CD4-positive, alpha-beta T cell (primary cell): ENCODE measurements around the gene PLEKHN1. TPM values are rescaled to one million over a fixed set of nuclear protein-coding genes. Genes with fewer than 3 reads are reported as not detected.
"Not testable (repeated sequence)": the region's sequence is repeated elsewhere in the genome, so short reads cannot be mapped to it uniquely, and the experiment has no call there.

ENCODE experiments used
- ATAC-seq: fragments of 200-7000 bp; cut with Tn5 transposase; one replicate; pipeline ENCODE4 v1.10.0; 2022; ENCODE audit warnings: mild to moderate bottlenecking; ENCODE audit not compliant: poor library complexity
- CTCF ChIA-PET: fragments of 350-600 bp; sonication (Branson Sonifier 250); formaldehyde crosslinking; loops from one replicate; lab custom pipeline; 2021; ENCODE audit warnings: antibody characterized with exemption, inconsistent platforms; lab: Charles Lee
- POLR2A ChIA-PET: fragments of 350-600 bp; sonication (Branson Sonifier 250); formaldehyde crosslinking; loops from one replicate; lab custom pipeline; 2021; ENCODE audit warnings: antibody characterized with exemption, inconsistent platforms; lab: Charles Lee
- DNase-seq, 14 experiments: peaks; one replicate each; pipeline ENCODE4 v3.0.0-alpha.2; 2013 to 2020; ENCODE audit warnings: mixed read lengths in 2 of 14
- H3K27ac ChIP-seq, 2 donors: one replicate each; pipeline versions ENCODE4 v1.5.1 to v1.7.0; 2013; ENCODE audit warnings: low read length in 2 of 2, low read depth in 1 of 2, mild to moderate bottlenecking in 1 of 2
- H3K27me3 ChIP-seq, 2 experiments: 1 replicate in 1 of 2; 2 replicates in 1 of 2; pipeline versions ENCODE4 v1.6.1 to v1.7.0; 2013; ENCODE audit warnings: low read length in 2 of 2, control low read depth in 1 of 2, mild to moderate bottlenecking in 1 of 2, moderate library complexity in 1 of 2; ENCODE audit not compliant: insufficient read depth in 2 of 2, control insufficient read depth in 1 of 2
- H3K36me3 ChIP-seq: one replicate; pipeline ENCODE4 v1.6.1; 2013; ENCODE audit warnings: low read length, control low read depth; ENCODE audit not compliant: insufficient read depth
- H3K4me1 ChIP-seq: one replicate; pipeline ENCODE4 v1.6.1; 2013; ENCODE audit warnings: low read length, control low read depth; ENCODE audit not compliant: insufficient read depth
- H3K4me3 ChIP-seq: one replicate; pipeline ENCODE4 v1.5.1; 2013; ENCODE audit warnings: mild to moderate bottlenecking, low read length, moderate library complexity
- H3K9me3 ChIP-seq, 2 experiments: 1 replicate in 1 of 2; 2 replicates in 1 of 2; pipeline versions ENCODE4 v1.6.1 to v1.7.0; 2013; ENCODE audit warnings: low read length in 2 of 2, mild to moderate bottlenecking in 2 of 2, control low read depth in 1 of 2, moderate library complexity in 1 of 2; ENCODE audit not compliant: control insufficient read depth in 1 of 2, insufficient read depth in 1 of 2
- H3K27ac Mint-ChIP-seq: one replicate; pipeline ENCODE4 v1.8.0; 2020; ENCODE audit warnings: mixed read lengths
- H3K27me3 Mint-ChIP-seq: one replicate; pipeline ENCODE4 v1.8.0; 2021; ENCODE audit warnings: mixed read lengths
- H3K36me3 Mint-ChIP-seq: one replicate; pipeline ENCODE4 v1.8.0; 2021; ENCODE audit warnings: low read depth, mixed read lengths
- H3K4me1 Mint-ChIP-seq: one replicate; pipeline ENCODE4 v1.8.0; 2021; ENCODE audit warnings: low read depth, mixed read lengths
- H3K4me3 Mint-ChIP-seq: one replicate; pipeline ENCODE4 v1.8.0; 2020; ENCODE audit warnings: mild to moderate bottlenecking, mixed read lengths
- H3K9me3 Mint-ChIP-seq: one replicate; pipeline ENCODE4 v1.8.0; 2020; ENCODE audit warnings: mixed read lengths
- intact Hi-C, 2 experiments: fragments of 100-400 bp; cut with DNase I in 1 of 2; cut with micrococcal nuclease in 1 of 2; formaldehyde crosslinking; loops; one replicate each; pipeline versions ENCODE4 v1.15.1 to v1.9.0; 2023 to 2025; cut with DNase I, micrococcal nuclease
- total RNA-seq, 174 experiments: library from RNA in 2 of 174; stranded (reverse) in 2 of 174; gene quantifications; one replicate each; pipeline ENCODE4 v1.2.3 and lab custom pipeline; 2021 to 2026
- TF ChIP-seq, protein P1 (sequence below): fragments of 200-600 bp; IDR thresholded peaks from one replicate; pipeline ENCODE4 v1.8.0; 2022; ENCODE audit warnings: antibody characterized with exemption, mild to moderate bottlenecking

Gene PLEKHN1
- total RNA-seq, 2 experiments from 2014 or later = 0.69 to 0.95 TPM

DNA sequence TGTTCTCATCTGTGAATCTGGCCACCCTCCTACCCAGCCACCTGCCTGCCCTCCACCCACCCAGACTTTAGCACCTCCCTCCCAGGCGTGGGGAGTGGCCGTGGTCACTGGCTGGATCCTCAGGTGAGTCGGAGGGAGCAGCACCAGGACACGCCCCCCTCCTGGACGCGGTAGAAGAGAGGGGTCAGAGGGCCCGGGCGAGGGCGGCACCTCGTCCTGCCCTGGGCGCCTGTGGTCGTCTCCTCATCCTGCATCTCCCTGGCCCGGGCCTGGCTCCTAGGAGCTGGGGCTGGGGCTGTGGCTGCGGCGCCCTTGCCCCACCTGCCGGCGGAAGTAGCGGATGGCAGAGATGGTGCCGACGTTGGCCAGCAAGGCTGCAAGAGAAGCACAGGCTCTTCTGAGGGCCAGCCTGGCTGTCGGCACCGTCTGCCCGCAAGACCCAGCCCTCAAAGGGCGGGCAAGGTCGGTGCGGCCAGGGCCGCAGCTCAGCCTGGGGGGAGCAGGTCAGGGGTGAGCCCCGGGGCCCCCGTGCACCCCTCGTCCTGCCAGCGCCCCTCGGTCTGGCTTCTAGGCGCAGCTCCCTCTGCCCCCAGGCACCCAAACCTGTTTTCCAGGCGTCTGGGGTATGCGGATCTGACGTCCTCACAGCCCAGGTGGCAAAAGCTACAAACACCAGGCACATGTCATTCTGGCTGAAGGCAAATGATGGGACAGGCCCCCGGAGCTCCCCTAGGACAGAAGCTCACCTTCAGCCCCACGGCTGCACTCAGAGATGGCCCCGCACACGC, 9.8 kb downstream of the PLEKHN1 start:
- peak; percentile 97 for ATAC-seq
- H3K27me3 ChIP-seq = peaks cover 12 to 22% of the 10 kb centered on the region in 2 experiments
- Mint-ChIP-seq H3K27me3 (peaks cover 16% of the 10 kb centered on the region), H3K36me3 (no peaks in the 10 kb centered on the region), H3K4me3 (no peak overlapping the region), H3K4me1 (peaks cover 7% of the 10 kb centered on the region), H3K9me3 (no peaks in the 10 kb centered on the region), H3K27ac (no peak overlapping the region)
- no peak overlapping the region for H3K4me3 ChIP-seq
- no peak overlapping the region for H3K27ac ChIP-seq
- TF ChIP-seq, protein P1, sequence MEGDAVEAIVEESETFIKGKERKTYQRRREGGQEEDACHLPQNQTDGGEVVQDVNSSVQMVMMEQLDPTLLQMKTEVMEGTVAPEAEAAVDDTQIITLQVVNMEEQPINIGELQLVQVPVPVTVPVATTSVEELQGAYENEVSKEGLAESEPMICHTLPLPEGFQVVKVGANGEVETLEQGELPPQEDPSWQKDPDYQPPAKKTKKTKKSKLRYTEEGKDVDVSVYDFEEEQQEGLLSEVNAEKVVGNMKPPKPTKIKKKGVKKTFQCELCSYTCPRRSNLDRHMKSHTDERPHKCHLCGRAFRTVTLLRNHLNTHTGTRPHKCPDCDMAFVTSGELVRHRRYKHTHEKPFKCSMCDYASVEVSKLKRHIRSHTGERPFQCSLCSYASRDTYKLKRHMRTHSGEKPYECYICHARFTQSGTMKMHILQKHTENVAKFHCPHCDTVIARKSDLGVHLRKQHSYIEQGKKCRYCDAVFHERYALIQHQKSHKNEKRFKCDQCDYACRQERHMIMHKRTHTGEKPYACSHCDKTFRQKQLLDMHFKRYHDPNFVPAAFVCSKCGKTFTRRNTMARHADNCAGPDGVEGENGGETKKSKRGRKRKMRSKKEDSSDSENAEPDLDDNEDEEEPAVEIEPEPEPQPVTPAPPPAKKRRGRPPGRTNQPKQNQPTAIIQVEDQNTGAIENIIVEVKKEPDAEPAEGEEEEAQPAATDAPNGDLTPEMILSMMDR = peak; percentile 89
- H3K9me3 ChIP-seq = peaks cover 0 to 18% of the 10 kb centered on the region in 2 experiments
- H3K4me1 ChIP-seq = peaks cover 11% of the 10 kb centered on the region
- H3K36me3 ChIP-seq = no peaks in the 10 kb centered on the region
- DNase-seq = peak in 13 of 14 experiments; percentile 41 to 84 (median 68)
- ChIA-PET POLR2A (interaction anchor here (0.6 to 1.0 kb wide), 3 partner anchors 9 to 106 kb away, joined by 3 to 4 read pairs (median 3); no protein-coding TSS in a partner anchor), CTCF (interaction anchor here (1.1 to 1.7 kb wide), 4 partner anchors 8 to 106 kb away, joined by 4 read pairs; no protein-coding TSS in a partner anchor)
- intact Hi-C loops = loop anchor here (1.0 kb wide), 2 partner anchors 72 to 106 kb away; no protein-coding TSS in a partner anchor

DNA sequence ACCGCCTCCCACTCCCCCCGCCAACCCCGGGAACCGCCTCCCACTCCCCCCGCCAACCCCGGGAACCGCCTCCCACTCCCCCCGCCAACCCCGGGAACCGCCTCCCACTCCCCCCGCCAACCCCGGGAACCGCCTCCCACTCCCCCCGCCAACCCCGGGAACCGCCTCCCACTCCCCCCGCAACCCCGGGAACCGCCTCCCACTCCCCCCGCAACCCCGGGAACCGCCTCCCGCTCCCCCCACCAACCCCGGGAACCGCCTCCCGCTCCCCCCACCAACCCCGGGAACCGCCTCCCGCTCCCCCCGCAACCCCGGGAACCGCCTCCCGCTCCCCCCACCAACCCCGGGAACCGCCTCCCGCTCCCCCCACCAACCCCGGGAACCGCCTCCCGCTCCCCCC, 10.5 kb downstream of the PLEKHN1 start:
- not testable (repeated sequence) for H3K4me3 Mint-ChIP-seq, DNase-seq, H3K36me3 Mint-ChIP-seq, H3K27ac Mint-ChIP-seq, H3K27ac ChIP-seq, H3K9me3 Mint-ChIP-seq, H3K36me3 ChIP-seq, ATAC-seq, H3K4me3 ChIP-seq, H3K4me1 Mint-ChIP-seq
- Histone ChIP-seq H3K4me1 (peaks cover 11% of the 10 kb centered on the region), H3K27me3 (peaks cover 7 to 19% of the 10 kb centered on the region in 2 experiments), H3K9me3 (peaks cover 0 to 12% of the 10 kb centered on the region in 2 experiments)
- ChIA-PET CTCF (interaction anchor here (1.2 to 1.7 kb wide), 3 partner anchors 7 to 72 kb away, joined by 4 read pairs; no protein-coding TSS in a partner anchor), POLR2A (interaction anchor here (0.9 kb wide), 1 partner anchor 10 kb away, joined by 3 read pairs; no protein-coding TSS in a partner anchor)
- intact Hi-C loops = loop anchor here (1.0 kb wide), 2 partner anchors 72 to 106 kb away; no protein-coding TSS in a partner anchor
- H3K27me3 Mint-ChIP-seq = peaks cover 16% of the 10 kb centered on the region

GRCh38 chr1:978069-978834, 12.0 kb downstream of the PLEKHN1 start:
- Histone ChIP-seq H3K36me3 (no peaks in the 10 kb centered on the region), H3K4me3 (no peak overlapping the region), H3K9me3 (peaks cover 0 to 8% of the 10 kb centered on the region in 2 experiments), H3K4me1 (peaks cover 11% of the 10 kb centered on the region), H3K27me3 (peaks cover 8 to 10% of the 10 kb centered on the region in 2 experiments), H3K27ac (no peak overlapping the region)
- Mint-ChIP-seq H3K27me3 (peaks cover 20% of the 10 kb centered on the region), H3K36me3 (no peaks in the 10 kb centered on the region), H3K4me1 (peaks cover 7% of the 10 kb centered on the region), H3K4me3 (no peak overlapping the region), H3K9me3 (no peaks in the 10 kb centered on the region), H3K27ac (no peak overlapping the region)
- TF ChIP-seq, protein P1 = no peak
- intact Hi-C loops = no loop called here
- no peak for ATAC-seq
- ChIA-PET CTCF (no interaction called here), POLR2A (no interaction called here)
- DNase-seq = peak in 1 of 14 experiments; percentile 41
